Loucy (cell line): Measurements from ENCODE around the gene INPP5J.

Experiments used
- H2AFZ ChIP-seq: fragments of 200-600 bp; sonication (generic); 2 replicates; pipeline ENCODE4 v1.6.0; 2016; ENCODE audit warnings: antibody characterized with exemption, mild to moderate bottlenecking, low read length, moderate library complexity
- H3F3A ChIP-seq: fragments of 200-600 bp; 2 replicates; pipeline ENCODE4 v1.6.0; 2016; ENCODE audit warnings: antibody characterized with exemption, low read depth, mild to moderate bottlenecking
- H3K27me3 ChIP-seq: fragments of 200-600 bp; sonication (generic); 2 replicates; pipeline ENCODE4 v1.6.1; 2014; ENCODE audit warnings: low read length, mild to moderate bottlenecking; ENCODE audit not compliant: insufficient read depth, poor library complexity, severe bottlenecking
- H3K36me3 ChIP-seq: fragments of 200-600 bp; sonication (generic); 2 replicates; pipeline ENCODE4 v1.6.1; 2016; ENCODE audit warnings: low read length; ENCODE audit not compliant: insufficient read depth
- H3K4me1 ChIP-seq: fragments of 200-600 bp; sonication (generic); 2 replicates; pipeline ENCODE4 v1.5.1; 2014; ENCODE audit warnings: low read length, mild to moderate bottlenecking; ENCODE audit not compliant: insufficient read depth, poor library complexity, severe bottlenecking
- H3K4me2 ChIP-seq: fragments of 200-600 bp; sonication (generic); 2 replicates; pipeline ENCODE4 v1.6.0; 2014; ENCODE audit warnings: antibody characterized with exemption, low read length, low read depth, mild to moderate bottlenecking; ENCODE audit not compliant: poor library complexity, severe bottlenecking
- H3K4me3 ChIP-seq: fragments of 200-600 bp; sonication (generic); 2 replicates; pipeline ENCODE4 v1.5.1; 2014; ENCODE audit warnings: low read length, mild to moderate bottlenecking, mixed read lengths; ENCODE audit not compliant: poor library complexity, severe bottlenecking
- H3K79me2 ChIP-seq: fragments of 200-600 bp; sonication (generic); 2 replicates; pipeline ENCODE4 v1.6.1; 2014; ENCODE audit warnings: low read length; ENCODE audit not compliant: insufficient read depth
- H3K9ac ChIP-seq: fragments of 200-600 bp; sonication (generic); 2 replicates; pipeline ENCODE4 v1.6.0; 2014; ENCODE audit warnings: mild to moderate bottlenecking, low read depth, low read length, moderate library complexity; ENCODE audit not compliant: poor library complexity, severe bottlenecking
- H3K9me2 ChIP-seq: fragments of 200-600 bp; sonication (generic); replicated peaks from 2 replicates; pipeline ENCODE4 v1.6.1; 2016; ENCODE audit warnings: low read depth, low read length, mixed read lengths
- H3K9me3 ChIP-seq: fragments of 200-600 bp; sonication (generic); 2 replicates; pipeline ENCODE4 v1.6.1; 2014; ENCODE audit warnings: mild to moderate bottlenecking, antibody characterized with exemption, low read length, low read depth; ENCODE audit not compliant: insufficient read depth
- H4K20me1 ChIP-seq: fragments of 200-600 bp; sonication (generic); 2 replicates; pipeline ENCODE4 v1.6.0; 2014; ENCODE audit warnings: antibody characterized with exemption, low read length, mild to moderate bottlenecking; ENCODE audit not compliant: insufficient read depth, poor library complexity, severe bottlenecking
- CTCF ChIP-seq: fragments of 200-600 bp; sonication (generic); conservative IDR thresholded peaks from 2 replicates; pipeline ENCODE4 v1.5.1; 2014; ENCODE audit warnings: mild to moderate bottlenecking, antibody characterized with exemption, low read length
- EZH2phosphoT487 ChIP-seq: fragments of 200-600 bp; IDR thresholded peaks from 2 replicates; pipeline ENCODE4 v1.6.1; 2018; ENCODE audit warnings: antibody characterized with exemption, mild to moderate bottlenecking, moderate library complexity, borderline replicate concordance

INPP5J gene

GRCh38 chr22:31093086-31093850, 29.5 kb upstream of the INPP5J start:
- Histone ChIP-seq H3K36me3 (peaks cover 65% of the 10 kb centered on the region; the same call in 1 of the 2 replicates), H3K4me2 (no peak overlapping the region), H3K9me2 (no peaks in the 10 kb centered on the region), H4K20me1 (no peaks in the 10 kb centered on the region), H3K9ac (no peak overlapping the region), H3K79me2 (no peaks in the 10 kb centered on the region), H2AFZ (no peak overlapping the region), H3K4me3 (no peak overlapping the region), H3K27me3 (no peaks in the 10 kb centered on the region), H3K4me1 (no peaks in the 10 kb centered on the region), H3K9me3 (no peaks in the 10 kb centered on the region), H3F3A (no peaks in the 10 kb centered on the region)
- TF ChIP-seq EZH2phosphoT487, result no peak
- no peak for TF ChIP-seq CTCF

GRCh38 chr22:31094021-31094551, 28.7 kb upstream of the INPP5J start:
- no peak overlapping the region for H3K9ac ChIP-seq
- H3K9me2 ChIP-seq, result no peaks in the 10 kb centered on the region
- H3F3A ChIP-seq, result no peaks in the 10 kb centered on the region
- H3K27me3 ChIP-seq, result no peaks in the 10 kb centered on the region
- TF ChIP-seq EZH2phosphoT487 (no peak), CTCF (no peak)
- no peak overlapping the region for H2AFZ ChIP-seq
- no peak overlapping the region for H3K4me2 ChIP-seq
- no peaks in the 10 kb centered on the region for H4K20me1 ChIP-seq
- no peak overlapping the region for H3K4me3 ChIP-seq
- H3K79me2 ChIP-seq, result no peaks in the 10 kb centered on the region
- no peaks in the 10 kb centered on the region for H3K4me1 ChIP-seq
- no peaks in the 10 kb centered on the region for H3K9me3 ChIP-seq
- peaks cover 62% of the 10 kb centered on the region; the same call in 1 of the 2 replicates for H3K36me3 ChIP-seq

GRCh38 chr22:31094741-31095140, 28.0 kb upstream of the INPP5J start:
- no peak overlapping the region for H2AFZ ChIP-seq
- H3K9me3 ChIP-seq, result no peaks in the 10 kb centered on the region
- no peaks in the 10 kb centered on the region for H3K79me2 ChIP-seq
- peaks cover 62% of the 10 kb centered on the region; the same call in 1 of the 2 replicates for H3K36me3 ChIP-seq
- no peak overlapping the region for H3K4me2 ChIP-seq
- H3K9me2 ChIP-seq, result no peaks in the 10 kb centered on the region
- no peak for TF ChIP-seq CTCF
- TF ChIP-seq EZH2phosphoT487, result no peak
- H3K4me3 ChIP-seq, result no peak overlapping the region
- no peaks in the 10 kb centered on the region for H4K20me1 ChIP-seq
- H3F3A ChIP-seq, result no peaks in the 10 kb centered on the region
- no peaks in the 10 kb centered on the region for H3K27me3 ChIP-seq
- no peak overlapping the region for H3K9ac ChIP-seq
- no peaks in the 10 kb centered on the region for H3K4me1 ChIP-seq
